ENCODE data around the gene MARCHF4.

DNA sequence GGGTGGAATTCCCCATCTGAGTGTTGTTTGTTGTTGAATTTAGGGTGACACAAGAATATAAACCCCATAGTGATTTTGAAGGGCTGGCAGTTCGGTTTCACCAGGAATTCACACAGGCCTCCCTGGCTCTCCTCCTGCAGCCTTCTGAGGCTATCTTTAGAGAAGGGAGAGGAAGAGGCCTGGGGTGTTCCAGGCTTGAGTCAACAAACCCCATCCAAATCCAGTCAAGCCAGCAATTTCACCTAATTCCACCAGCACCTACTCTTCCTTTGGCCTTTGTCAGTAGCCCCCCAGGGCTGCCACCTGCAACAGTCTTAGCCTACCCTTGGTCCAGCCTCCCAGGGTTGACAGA, 32.0 kb downstream of the MARCHF4 start:
- TF ChIP-seq, protein P1, sequence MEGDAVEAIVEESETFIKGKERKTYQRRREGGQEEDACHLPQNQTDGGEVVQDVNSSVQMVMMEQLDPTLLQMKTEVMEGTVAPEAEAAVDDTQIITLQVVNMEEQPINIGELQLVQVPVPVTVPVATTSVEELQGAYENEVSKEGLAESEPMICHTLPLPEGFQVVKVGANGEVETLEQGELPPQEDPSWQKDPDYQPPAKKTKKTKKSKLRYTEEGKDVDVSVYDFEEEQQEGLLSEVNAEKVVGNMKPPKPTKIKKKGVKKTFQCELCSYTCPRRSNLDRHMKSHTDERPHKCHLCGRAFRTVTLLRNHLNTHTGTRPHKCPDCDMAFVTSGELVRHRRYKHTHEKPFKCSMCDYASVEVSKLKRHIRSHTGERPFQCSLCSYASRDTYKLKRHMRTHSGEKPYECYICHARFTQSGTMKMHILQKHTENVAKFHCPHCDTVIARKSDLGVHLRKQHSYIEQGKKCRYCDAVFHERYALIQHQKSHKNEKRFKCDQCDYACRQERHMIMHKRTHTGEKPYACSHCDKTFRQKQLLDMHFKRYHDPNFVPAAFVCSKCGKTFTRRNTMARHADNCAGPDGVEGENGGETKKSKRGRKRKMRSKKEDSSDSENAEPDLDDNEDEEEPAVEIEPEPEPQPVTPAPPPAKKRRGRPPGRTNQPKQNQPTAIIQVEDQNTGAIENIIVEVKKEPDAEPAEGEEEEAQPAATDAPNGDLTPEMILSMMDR (conservative IDR thresholded peaks at IDR 0.05): no peak
- no peak for TF ChIP-seq EZH2 (IDR thresholded peaks at IDR 0.05; ENCODE audit: low read depth)

Data from PC-9 (cell line).